GM19023 (cell line): ENCODE measurements around the gene TOX2.

ENCODE experiments used
- ATAC-seq: cut with Tn5 transposase; IDR thresholded peaks from one replicate; pipeline ENCODE4 v1.9.1; 2021; ENCODE audit warnings: mild to moderate bottlenecking, moderate library complexity; ENCODE audit not compliant: unreplicated experiment

Gene TOX2, protein sequence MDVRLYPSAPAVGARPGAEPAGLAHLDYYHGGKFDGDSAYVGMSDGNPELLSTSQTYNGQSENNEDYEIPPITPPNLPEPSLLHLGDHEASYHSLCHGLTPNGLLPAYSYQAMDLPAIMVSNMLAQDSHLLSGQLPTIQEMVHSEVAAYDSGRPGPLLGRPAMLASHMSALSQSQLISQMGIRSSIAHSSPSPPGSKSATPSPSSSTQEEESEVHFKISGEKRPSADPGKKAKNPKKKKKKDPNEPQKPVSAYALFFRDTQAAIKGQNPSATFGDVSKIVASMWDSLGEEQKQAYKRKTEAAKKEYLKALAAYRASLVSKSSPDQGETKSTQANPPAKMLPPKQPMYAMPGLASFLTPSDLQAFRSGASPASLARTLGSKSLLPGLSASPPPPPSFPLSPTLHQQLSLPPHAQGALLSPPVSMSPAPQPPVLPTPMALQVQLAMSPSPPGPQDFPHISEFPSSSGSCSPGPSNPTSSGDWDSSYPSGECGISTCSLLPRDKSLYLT

DNA sequence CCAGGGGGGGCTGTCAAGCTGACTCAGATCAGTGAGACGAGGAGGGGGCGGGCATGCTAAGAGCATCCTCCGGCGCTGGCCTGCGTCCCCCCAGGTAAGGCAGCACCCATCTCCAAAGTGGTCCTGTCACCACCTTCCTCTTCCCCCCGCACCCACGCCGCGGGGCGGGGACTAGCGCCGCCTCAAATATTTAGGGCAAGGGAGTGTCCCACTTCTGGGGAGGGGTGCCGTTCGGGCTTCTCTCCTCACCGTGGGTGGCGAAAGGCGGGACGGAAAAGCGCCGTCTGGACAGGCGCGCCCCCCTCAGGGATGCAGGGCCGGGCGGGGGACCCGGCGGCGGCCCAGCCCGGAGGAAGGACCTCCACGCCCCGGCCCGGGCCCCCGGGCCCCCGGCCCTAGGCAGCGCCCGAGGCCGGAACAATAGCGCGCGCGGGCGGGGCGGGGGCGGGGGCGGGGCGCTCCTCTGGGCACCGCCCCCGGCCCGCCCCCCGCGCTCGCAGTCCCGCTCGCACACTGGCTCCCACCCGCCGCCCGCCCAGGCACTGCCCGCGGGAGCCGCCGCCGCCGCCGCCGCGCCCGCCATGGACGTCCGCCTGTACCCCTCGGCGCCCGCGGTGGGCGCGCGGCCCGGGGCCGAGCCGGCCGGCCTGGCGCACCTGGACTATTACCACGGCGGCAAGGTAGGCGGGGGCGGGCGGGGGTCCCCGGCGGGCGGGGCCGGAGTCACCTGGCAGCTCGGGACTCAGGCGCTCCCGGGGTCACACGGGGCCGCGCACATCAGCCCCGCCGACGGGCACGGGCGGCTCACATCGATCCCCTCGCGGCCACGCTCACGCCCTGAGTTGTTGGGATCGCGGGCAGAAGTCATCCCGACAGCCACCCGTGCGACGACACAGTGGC, at the start of gene TOX2:
Gene TOX2 (plus strand): TSS at position 542 of the 900 bp plus-strand sequence. CDS start 40 bp downstream, at position 582.
- ATAC-seq, result peak; percentile 49

DNA sequence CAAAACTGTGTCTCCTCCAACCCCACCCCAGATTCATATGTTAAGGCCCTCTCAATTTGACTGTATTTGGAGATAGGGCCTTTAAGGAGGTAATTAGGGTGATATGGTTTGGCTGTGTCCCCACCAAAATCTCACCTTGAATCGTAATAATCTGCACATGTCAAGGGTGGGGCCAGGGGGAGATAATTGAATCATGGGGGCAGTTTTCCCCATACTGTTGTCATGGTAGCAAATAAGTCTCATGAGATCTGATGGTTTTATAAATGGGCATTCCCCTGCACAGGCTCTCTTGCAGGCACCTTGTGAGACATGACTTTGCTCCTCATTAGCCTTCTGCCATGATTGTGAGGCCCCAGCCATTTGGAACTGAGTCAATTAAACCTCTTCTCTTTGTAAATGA, 46.6 kb upstream of the TOX2 start:
- ATAC-seq, result no peak

DNA sequence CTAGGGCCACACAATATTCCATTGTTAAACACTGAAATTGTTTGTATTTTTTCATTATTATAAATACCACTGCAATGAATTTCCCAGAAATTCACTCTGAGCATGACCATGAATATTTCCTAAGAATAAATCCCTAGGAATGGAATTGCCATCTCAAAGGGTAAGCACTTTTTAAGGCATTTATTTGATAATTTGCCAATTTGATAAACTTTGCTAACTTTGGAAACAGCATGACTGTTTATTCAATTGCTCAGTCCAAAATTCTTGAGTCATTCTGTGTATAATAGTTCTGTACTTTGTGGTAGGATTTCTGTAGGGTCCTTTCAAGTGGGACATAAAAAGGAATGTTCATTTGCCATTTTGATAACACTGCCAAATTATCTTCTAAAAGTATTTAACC, 44.2 kb upstream of the TOX2 start:
- no peak for ATAC-seq

DNA sequence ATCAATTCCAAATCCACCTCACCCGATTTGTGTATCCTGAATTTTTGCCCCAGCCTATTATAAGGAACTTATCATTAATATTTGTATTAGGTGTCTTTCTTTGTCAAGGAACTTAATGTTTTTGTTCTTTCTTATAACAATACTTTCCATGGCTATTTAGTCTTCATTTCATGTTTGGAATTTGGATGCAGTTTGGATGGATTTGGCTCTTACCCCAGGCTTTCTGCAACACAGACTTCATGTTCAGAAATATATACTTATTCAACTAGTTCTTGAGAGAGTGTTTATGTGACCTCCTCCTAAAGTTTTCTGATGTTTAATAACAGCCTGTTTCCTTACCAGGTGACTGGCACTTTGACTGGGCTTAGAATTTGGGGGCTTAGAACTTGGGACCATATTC, 35.9 kb upstream of the TOX2 start:
- ATAC-seq, result no peak

DNA sequence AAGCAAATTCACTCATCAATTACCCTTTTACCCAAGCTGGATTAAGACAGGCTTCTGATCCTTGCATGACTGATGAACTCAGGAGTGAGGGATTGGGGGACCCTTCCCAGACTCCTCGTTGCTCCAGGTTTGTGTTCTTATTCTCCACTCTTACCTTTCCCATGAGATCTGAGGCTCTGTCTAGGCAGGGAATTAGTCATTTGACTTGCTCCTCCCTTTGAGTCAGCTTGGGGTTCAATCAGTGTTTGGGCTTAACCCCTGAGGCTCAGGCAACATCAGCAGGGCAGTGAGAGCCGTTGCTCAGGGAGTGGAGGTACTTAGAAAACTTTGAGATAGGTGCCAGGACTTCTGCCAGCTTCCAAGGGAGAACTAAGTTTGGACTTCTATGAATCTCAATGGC, 20.7 kb upstream of the TOX2 start:
- ATAC-seq, result no peak

DNA sequence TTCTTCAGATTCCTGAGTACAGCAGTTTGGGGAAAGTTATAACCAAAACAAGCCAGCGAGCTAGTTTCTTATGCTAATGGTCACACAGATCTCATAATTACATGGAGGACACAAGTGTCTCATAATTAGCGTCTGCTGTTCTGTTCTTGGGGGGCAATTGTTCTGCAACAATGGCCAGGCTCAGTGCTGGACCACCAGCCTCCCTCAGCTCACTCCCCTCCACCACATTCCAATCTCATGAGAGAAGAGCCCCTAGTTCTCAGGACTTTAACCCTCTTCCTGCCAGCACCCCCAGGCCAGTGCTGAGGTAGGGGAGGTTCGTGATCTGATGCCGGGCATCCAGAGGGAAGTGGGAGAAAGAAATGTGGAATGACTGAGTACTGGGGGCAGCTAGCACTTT, 20.2 kb upstream of the TOX2 start:
- ATAC-seq, result no peak

DNA sequence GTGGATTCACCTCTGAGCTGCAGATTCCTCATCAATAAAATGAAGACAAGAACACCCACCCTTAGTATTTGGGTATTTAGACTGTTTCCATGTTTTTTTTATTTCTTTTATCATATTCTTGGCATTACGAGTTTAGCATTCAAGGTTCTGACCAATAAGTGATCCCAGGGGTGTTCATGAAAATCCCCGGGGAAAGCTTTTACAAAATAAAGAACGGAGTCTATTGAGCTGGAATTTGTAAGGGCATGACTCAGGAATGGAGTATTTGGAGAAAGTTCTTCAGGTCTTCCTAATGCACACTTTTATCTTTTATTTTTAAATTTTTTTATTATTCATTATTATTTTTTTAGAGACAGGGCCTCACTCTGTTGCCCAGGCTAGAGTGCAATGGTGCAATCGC, 19.4 kb upstream of the TOX2 start:
- ATAC-seq, result no peak

DNA sequence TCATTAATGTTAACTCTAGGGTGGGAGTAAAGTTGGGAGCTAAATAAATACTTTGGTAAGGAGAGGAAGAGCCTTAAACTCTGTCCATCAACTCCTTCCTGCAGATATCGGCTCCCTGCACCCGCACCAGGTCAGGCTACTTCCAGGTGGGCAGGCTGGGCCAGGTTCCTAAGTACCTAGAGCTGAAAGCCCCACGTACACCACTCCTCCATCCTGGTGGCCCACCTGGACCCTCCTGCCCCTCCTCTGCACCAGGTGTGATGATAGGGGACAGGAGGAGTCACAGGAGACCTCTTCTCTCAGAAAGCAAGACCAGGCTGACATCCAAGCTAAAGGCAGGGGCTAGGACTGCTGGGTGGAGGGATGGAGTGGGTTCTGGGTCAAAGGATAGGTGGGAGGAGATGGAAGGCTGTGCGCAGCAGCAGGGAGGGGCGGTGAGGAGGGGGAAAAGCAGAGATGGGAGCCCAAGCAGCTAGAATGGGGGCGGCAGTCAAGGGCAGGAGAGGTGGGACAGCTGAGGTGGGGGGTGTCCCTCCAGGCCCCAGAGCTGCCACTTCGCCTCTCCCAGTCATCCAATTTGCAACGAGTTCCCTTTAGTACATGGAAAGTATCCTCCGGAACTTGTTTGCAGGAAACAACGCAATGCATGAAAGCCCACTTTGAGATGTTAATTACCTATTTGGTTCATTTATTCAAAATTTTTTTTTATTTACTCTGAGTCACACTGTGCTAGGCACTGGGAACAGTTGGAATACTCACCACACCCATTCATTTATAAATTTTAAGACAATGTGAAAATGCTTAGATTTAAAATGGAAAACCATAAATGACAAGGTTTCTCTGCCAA, 15.2 kb upstream of the TOX2 start:
- no peak for ATAC-seq

DNA sequence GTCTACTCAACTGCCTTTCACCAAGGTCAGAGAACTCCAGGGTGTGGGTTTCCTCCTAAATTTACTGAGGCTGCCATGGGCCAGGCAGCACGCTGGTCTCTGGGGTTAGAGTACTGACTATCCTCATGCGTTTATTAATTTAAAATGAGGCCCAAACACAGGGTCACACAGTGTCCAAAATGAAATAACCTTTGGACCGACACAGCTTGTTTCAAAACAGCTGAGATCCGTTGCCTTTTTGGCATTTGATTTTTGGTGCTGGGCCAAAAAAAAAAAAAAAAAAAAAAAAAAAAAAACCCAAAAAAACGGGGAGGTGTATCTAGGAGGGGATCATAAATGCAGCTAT, 14.6 kb upstream of the TOX2 start:
- no peak for ATAC-seq

DNA sequence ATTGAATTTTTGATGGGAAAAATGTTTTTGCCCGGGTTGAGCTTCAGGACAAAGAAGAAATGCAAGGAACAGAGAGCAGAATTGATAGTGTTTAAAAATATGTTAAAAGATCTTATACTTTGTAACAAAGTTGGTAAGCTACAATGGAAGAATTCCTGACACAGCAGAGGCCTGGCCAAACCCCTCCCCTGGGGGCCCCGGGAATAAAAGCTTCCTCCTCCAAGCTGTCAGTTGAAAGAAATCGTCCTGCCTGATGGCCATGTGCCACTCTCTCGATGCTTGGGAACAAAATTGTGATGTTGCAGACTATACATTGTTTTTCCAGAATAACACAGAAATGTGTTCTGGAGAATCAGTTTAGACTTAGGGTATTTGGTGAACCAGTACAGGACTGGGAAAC, 14.2 kb upstream of the TOX2 start:
- ATAC-seq, result no peak

DNA sequence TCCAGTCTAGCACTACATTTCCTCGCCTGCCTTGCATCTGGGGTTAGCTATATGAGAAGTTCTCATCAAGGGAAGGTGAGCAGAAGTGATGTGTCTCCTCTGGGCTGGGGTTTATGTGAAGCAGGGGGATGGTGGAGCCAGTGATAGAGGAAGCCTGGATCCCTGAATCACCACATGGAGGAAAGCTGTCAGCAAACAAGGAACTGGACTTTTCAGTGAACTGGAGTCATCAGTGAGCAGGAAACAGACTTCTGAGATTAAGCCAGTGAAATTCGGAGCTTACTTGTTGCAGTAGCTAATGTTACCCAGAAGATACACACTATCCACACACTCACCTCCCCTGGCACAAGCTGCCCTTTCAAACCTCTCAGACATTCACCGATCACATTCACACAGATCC, 13.4 kb upstream of the TOX2 start:
- ATAC-seq, result no peak

DNA sequence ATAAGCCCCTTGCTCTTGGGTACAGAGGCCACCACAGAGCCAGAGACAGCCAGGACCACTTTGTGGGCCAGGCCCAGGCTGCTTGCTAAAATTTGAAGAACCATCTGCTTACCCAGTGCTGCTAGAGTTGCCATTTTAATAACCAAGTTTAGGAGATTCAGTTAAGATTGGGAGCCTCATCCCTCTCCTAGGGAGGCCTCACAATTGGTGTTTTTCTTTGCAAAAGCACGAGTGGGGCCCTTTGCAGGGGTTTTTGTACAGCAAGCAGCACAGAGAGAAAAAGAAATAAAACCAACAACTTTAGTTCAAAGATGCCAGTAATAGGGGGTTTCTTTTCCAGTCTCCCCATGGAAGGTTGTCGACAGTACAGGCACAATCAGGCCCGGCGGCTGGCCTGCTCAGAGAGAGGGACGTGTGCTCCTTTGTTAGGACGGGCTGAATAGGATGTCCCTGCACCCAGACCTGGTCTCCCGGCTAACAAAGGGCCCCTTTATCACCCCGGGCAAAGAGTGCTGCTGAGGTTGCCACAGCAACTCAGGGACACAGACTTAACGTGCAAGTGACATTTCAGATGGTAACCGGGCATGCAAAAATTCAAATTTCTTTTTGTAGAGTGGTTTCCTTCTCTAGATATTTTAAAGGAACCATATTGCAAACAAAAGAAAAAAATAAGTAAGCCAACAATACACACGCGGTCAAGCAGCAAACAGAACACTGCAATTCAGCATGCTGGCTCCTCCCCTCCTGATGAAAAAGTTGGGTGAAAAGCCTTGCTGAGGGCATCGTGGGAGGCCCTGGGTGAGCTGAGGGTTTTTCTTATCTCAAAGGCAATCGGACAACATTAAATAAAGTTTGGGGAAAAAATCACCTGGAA, 10.5 kb upstream of the TOX2 start:
- no peak for ATAC-seq

DNA sequence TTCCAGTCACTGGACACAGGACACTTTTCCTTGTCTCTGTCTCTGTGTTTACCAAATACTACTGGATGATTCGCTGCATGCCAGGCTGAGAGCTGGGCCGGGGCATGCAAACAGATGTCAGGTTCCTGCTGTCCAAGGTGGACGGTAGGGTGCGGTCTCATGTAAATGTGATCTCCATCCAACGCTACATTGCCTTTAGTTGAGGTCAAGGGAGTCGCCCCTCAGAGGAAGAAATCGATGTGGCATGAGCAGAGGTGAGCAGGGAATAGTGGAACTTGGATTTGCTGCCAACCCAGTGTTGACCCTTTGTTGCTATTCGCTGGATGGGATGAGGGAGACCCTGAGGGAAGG, 9.8 kb upstream of the TOX2 start:
- ATAC-seq, result no peak

DNA sequence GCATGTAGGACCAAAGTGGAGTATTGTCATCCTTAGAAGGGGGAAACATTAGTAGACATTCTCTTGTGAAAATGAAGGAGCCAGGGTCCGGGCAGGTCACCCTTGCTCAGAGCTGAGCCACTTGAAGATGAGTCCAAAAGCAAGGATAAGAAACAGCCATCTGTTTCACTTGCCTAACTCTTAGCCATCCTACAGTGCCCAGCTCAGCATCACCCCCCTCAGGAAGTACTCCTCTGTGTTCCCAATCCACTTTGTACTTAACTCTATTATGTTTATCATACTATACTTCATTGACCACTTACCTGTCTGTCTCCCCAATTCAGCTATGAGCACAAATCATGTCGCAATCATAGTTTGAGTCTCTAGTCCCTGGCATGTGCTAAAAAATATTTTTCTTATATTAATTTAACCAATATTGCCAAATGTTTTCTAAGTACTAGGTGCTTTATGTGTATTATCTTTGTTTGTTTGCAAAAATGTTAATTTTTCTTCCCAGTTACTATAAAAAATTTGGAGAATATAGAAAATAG, 8.1 kb upstream of the TOX2 start:
- ATAC-seq, result no peak

DNA sequence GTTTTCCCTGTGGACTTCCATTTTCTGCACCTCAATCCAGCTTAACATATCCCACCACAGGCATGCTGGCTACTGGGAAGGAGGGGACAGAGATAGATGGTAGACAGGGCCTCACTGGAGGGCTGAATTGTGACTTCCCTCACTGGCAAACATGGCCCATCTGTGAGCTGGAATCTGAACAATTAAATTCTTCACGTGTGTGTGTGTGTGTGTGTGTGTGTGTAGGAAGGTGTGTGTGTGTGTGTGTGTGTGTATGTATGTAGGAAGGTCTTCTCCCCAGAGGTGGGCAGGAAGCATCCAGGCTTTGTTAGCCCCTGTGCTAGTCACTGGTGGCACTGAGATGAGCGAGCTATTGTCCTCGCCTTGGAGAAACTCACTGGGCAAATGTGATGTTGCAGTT, 5.4 kb upstream of the TOX2 start:
- no peak for ATAC-seq

DNA sequence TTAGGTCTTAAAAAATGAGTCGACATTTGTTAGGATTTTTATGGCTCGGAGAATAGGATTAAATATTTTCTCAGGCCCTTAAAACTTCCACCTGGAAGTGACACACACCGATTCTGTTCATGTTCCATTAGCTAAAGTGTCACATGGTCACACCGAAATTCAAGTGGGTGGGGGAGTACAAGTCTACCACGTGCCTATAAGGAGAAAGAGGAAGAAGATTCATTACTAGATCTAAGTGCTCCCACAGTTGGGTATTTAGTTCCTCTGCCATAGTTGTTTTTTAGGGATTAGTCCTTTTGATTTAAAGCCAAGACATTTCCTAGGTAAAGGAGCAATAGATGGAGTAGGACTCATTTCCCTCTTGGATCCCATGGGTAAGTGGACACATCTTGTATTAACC, 4.9 kb upstream of the TOX2 start:
- ATAC-seq, result no peak

DNA sequence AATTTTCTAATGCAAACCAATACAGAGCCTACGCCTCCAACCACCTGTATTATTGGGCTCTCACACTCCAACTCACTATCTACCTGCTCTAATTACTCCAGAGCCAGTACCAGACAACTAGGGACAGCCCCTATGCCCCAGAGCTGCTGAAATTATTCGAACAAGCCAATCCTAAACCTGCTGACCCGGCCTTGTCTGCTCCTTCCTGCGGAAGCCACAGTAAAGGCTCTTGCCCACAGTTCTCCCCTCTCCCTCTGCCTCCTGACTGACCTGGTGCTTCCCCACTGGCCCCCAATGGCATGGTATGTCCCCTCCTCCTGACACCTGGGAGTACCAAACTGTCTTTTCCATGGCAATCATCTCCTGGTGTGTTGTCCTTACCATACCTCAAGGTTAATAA, 4.1 kb upstream of the TOX2 start:
- ATAC-seq, result no peak

DNA sequence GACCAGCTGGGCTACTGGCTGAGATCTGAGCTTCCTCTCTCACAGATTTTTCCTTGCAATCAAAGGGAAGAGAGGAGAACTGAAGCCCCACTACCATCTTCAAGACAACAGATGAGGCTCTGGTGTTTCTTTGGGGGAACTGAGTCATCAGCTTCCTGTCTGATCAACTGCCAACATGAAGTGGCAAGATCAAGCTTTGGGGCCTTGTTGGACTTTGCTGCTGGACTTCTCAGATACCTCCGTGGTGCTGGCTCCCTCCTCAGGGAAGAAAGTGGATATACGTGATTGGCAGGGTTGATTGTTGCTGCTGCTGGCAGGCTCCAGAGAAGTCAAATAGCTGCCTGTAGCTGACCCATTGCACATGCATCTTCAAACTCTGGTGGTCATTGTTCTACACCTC, 3.6 kb upstream of the TOX2 start:
- ATAC-seq, result no peak

DNA sequence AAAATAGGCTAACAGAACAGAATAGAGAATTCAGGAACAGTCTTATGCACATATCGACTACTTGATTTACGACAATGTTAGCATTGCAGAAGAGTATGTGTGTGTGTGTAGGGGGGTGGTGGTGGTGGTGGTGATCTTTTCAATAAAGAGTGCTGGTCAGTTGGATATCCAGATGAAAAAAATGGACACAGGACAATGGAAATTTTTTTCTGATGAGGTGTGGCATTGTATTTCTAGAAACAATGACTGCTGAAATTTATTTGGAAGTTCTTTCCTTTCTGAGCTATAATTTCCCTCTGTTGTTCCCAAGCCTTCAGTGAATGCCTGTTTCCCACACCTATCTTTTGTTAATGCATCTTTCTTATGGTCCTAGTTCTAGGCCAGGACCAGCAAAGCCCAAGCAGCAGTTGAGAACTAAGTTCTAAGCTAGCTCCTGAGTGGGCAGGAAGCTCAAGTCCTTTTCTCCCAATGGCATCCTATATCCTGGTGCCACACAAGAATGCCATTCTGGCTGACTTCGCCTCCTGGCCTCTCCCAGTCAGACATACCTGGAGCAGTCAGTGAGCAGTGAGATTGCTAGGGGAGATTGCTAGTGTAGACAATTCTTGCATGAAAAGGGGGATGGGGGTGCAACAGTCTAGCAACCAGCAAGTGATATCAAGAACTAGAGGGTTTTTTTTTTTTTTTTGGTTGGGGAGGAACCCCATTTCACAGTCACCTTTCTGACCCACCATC, 1.2 kb upstream of the TOX2 start:
- ATAC-seq, result no peak
